ES-I3 (cell line): ENCODE data around the gene JAGN1.
"Not testable (repeated sequence)": the region's sequence is repeated elsewhere in the genome, so short reads cannot be mapped to it uniquely, and the experiment has no call there.

Source experiments
- H3K36me3 ChIP-seq: 2 replicates; pipeline ENCODE4 v1.6.1; 2013; ENCODE audit warnings: mild to moderate bottlenecking, low read length, control low read depth, moderate library complexity; ENCODE audit not compliant: insufficient read depth
- H3K4me1 ChIP-seq: 2 replicates; pipeline ENCODE4 v1.6.1; 2013; ENCODE audit warnings: mild to moderate bottlenecking, control low read depth, low read length; ENCODE audit not compliant: insufficient read depth
- H3K9ac ChIP-seq: 2 replicates; pipeline ENCODE4 v1.6.1; 2013; ENCODE audit warnings: low read depth, mild to moderate bottlenecking, low read length, moderate library complexity
- H3K9me3 ChIP-seq: 2 replicates; pipeline ENCODE4 v1.6.1; 2013; ENCODE audit warnings: mild to moderate bottlenecking, low read length, moderate library complexity; ENCODE audit not compliant: control insufficient read depth, insufficient read depth

Gene JAGN1

GRCh38 chr3:9861626-9862130 lies 28.7 kb upstream of the JAGN1 start:
- Histone ChIP-seq H3K9me3 (no peaks in the 10 kb centered on the region), H3K9ac (no peak overlapping the region), H3K36me3 (no peaks in the 10 kb centered on the region), H3K4me1 (peaks cover 3% of the 10 kb centered on the region; the same call in 1 of the 2 replicates)

GRCh38 chr3:9862391-9863057 lies 27.9 kb upstream of the JAGN1 start:
- Histone ChIP-seq H3K4me1 (peaks cover 3% of the 10 kb centered on the region; the same call in 1 of the 2 replicates), H3K9ac (peak overlapping the region; percentile 53; the same call in 1 of the 2 replicates), H3K9me3 (no peaks in the 10 kb centered on the region), H3K36me3 (no peaks in the 10 kb centered on the region)

DNA sequence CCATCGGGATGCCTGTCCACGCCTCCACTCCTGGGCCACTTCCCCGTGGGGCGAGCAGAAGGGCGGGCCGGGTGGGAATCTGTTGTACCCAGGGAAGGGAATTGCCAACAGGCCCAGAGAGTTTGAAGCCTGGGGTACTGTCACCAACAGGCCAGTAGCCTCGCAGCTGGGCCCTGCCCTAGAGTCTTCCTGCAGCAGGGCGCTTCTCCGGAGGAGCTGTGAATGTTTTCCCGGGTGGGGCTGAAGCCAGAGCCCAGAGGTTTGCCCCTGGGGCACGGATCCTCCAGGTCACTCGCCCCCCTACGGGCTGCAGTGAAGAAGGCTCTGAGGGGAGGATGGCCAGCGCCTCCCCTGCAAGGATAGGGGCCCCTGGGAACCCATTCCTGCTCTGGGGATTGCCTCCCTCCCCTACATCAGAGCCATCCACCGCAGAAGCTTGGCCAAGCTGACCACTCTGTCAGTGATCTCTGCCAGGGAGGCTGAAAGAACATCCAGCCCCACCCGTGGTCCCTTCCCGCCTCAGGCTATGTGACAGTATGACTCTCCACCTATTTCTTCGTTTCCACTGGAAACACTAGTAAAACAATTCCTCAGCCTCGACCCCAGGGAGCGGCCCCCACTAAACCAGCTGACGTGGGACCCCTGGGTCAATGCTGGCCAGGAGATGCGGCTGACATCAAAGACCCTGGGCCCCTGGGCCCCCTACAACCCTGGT lies 27.2 kb upstream of the JAGN1 start:
- no peaks in the 10 kb centered on the region for H3K36me3 ChIP-seq
- no peaks in the 10 kb centered on the region for H3K9me3 ChIP-seq
- H3K9ac ChIP-seq = peak overlapping the region; percentile 53; the same call in 1 of the 2 replicates

GRCh38 chr3:9864200-9864927 lies 26.0 kb upstream of the JAGN1 start:
- Histone ChIP-seq H3K4me1 (peaks cover 3% of the 10 kb centered on the region; the same call in 1 of the 2 replicates), H3K9me3 (no peaks in the 10 kb centered on the region)

More for the DNA sequence above, 27.2 kb upstream of the JAGN1 start:
- peaks cover 3% of the 10 kb centered on the region; the same call in 1 of the 2 replicates for H3K4me1 ChIP-seq

DNA sequence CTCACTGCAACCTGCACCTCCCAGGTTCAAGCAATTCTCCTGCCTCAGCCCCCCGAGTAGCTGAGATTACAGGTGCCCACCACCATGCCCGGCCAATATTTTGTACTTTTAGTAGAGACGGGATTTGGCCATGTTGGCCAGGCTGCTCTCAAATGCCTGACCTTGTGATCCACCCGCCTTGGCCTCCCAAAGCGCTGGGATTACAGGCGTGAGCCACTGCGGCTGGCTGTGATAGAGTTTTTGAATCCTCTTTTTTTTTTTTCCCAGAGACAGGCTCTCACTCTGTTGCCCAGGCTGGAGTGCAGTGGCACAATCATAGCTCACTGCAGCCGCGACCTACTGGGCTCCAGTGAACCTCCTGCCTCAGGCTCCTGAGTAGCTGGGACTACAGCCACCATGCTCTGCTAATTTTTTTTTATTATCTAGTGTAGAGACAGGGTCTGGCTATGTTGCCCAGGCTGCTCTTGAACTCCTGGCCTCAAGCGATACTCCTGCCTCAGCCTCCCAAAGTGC lies 25.2 kb upstream of the JAGN1 start:
- H3K9ac ChIP-seq, H3K36me3 ChIP-seq, H3K4me1 ChIP-seq, H3K9me3 ChIP-seq: not testable (repeated sequence)

More at GRCh38 chr3:9864200-9864927, 26.0 kb upstream of the JAGN1 start:
- H3K9ac ChIP-seq = no peak overlapping the region
- H3K36me3 ChIP-seq = no peaks in the 10 kb centered on the region

- no peak overlapping the region for H3K9ac ChIP-seq
- H3K9me3 ChIP-seq = no peaks in the 10 kb centered on the region
- no peaks in the 10 kb centered on the region; the same call in 1 of the 2 replicates for H3K4me1 ChIP-seq
- no peaks in the 10 kb centered on the region for H3K36me3 ChIP-seq
Measured at GRCh38 chr3:9866639-9867038, 23.8 kb upstream of the JAGN1 start.

DNA sequence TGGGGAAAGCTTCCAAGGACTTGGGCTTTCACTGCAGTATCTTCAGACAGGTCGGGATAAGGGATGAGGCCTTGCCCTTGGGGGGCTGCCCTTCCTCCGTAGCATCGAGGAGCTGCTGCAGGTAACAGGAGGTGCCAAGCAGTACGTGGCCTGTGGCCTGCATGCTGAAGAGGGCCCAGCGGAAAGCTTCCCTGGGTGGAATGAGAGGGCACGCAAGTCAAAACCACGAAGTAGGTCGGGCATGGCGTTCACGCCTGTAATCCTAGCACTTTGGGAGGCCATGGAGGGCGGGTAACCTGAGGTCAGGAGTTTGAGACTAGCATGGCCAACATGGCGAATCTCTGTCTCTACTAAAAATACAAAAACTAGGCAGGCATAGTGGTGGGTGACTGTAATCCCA lies 23.3 kb upstream of the JAGN1 start:
- Histone ChIP-seq H3K9ac (no peak overlapping the region), H3K9me3 (no peaks in the 10 kb centered on the region), H3K4me1 (no peaks in the 10 kb centered on the region; the same call in 1 of the 2 replicates), H3K36me3 (no peaks in the 10 kb centered on the region)

DNA sequence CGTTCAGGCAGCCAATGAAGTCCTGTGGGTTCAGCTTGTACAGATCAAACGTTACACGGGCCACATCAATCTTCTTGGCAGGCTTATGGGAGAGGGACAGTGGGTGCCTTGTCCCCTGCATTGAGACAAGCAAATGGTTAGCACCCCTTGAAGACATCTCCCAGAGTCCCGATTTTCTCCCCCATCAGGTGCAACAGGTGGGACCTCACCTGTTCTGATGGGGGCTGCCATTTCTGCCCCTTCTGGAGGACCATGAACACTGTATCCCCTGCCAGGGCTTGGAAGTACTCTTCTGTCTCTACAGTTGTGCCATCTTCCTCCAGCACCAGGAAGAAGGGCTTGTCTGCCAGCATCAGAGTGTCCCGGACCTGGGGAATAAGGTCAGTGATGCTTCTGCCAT lies 20.5 kb upstream of the JAGN1 start:
- no peaks in the 10 kb centered on the region for H3K36me3 ChIP-seq
- H3K9me3 ChIP-seq = no peaks in the 10 kb centered on the region
- H3K4me1 ChIP-seq = no peaks in the 10 kb centered on the region; the same call in 1 of the 2 replicates
- H3K9ac ChIP-seq = no peak overlapping the region

DNA sequence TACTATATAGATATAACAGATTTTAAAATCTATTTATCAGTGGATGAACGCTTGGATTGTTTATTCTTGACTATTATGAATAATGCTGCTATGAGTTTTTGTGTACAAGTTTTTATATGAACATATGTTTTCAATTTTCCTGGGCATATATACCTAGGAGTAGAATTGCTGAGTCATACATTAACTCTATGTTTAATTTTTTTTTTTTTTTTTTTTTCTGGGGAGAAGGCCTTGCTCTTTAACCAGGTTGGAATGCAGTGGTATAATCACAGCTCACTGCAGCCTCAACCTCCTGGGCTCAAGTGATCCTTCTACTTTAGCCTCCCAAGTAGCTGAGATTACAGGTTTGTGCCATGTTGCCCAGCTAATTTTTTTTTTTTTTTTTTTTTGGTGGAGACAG lies 19.4 kb upstream of the JAGN1 start:
- Histone ChIP-seq H3K9ac (no peak overlapping the region), H3K36me3 (no peaks in the 10 kb centered on the region), H3K4me1 (no peaks in the 10 kb centered on the region; the same call in 1 of the 2 replicates), H3K9me3 (no peaks in the 10 kb centered on the region)

DNA sequence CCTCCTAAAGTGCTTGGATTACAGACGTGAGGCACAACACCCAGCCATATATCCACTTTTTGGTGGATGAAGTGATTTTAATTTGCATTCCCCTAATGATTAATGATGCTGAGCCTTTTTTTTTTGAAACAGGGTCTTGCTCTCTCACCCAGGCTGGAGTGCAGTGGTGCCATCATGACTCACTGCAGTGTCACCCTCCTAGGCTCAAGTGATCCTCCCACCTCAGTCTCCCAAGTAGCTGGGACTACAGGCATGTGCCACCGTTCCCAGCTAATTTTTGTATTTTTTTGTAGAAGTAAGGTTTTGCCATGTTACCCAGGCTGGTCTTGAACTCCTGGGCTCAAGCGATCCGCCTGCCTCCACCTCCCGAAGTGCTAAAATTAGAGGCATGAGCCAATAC lies 18.3 kb upstream of the JAGN1 start:
- not testable (repeated sequence) for H3K9ac ChIP-seq, H3K4me1 ChIP-seq, H3K9me3 ChIP-seq, H3K36me3 ChIP-seq

DNA sequence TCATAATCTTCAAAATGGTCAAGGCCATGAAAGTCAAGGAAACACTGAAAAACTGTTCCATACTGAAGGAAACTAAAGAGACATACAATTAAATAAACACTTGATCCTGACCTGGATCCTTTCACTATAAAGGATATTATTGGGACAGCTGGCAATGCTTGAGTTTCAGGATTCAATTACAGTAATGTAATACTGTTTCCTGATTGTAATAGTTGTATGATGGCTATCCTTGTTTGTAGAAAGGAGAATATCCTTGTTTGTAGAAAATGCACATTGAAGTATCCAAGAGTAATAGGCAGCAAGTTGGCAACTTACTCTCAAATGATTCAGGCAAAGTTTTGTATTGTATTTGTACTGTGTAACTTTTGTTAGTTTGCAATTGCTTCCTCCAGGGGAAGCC lies 15.0 kb upstream of the JAGN1 start:
- H3K9me3 ChIP-seq = no peaks in the 10 kb centered on the region
- H3K4me1 ChIP-seq = peaks cover 7% of the 10 kb centered on the region
- no peaks in the 10 kb centered on the region for H3K36me3 ChIP-seq
- no peak overlapping the region for H3K9ac ChIP-seq

DNA sequence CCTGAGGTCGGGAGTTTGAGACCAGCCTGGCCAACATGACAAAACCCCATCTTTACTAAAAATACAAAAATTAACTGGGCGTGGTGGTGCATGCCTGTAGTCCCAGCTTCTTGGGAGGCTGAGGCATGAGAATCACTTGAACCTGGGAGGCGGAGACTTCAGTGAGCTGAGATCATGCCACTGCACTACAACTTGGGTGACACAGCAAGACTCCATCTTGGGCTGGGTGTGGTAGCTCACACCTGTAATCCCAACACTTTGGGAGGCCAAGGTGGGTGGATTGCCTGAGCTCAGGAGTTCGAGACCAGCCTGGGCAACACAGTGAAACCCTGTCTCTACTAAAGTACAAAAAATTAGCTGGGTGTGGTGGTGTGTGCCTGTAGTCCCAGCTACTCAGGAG lies 14.2 kb upstream of the JAGN1 start:
- H3K9ac ChIP-seq, H3K4me1 ChIP-seq, H3K9me3 ChIP-seq: not testable (repeated sequence)

GRCh38 chr3:9876991-9877390 lies 13.4 kb upstream of the JAGN1 start:
- Histone ChIP-seq H3K9ac (no peak overlapping the region), H3K9me3 (no peaks in the 10 kb centered on the region), H3K36me3 (no peaks in the 10 kb centered on the region), H3K4me1 (peaks cover 7% of the 10 kb centered on the region)

More for the DNA sequence above, 14.2 kb upstream of the JAGN1 start:
- H3K36me3 ChIP-seq = not testable (repeated sequence)

DNA sequence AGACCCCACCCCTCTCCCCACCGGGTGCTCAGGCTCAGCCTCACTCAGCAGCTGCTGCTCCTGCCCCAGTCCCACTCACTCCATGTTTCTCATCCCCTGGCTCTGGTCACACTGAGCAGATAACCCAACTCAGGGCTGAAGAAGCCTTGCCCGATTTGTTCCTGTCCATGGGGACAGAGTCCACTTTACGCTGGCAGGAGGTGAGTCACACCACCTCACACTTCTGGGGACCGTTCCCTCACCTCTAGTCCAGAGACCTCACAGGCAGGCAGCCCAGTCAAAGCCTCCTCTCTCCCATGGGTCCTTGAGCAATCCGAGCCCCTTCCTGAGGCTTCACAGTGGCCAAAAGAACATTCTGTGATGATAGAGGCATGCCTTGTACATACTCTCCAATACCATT lies 11.7 kb upstream of the JAGN1 start:
- Histone ChIP-seq H3K9ac (no peak overlapping the region), H3K4me1 (peaks cover 9% of the 10 kb centered on the region), H3K36me3 (no peaks in the 10 kb centered on the region), H3K9me3 (no peaks in the 10 kb centered on the region)
